GM20000 (cell line): ENCODE data around the gene PKDREJ.

Source experiments
- DNase-seq: peaks from one replicate; pipeline ENCODE4 v3.0.0; 2012; ENCODE audit warnings: low spot score
- CTCF ChIP-seq: IDR thresholded peaks from 2 replicates; pipeline ENCODE4 v1.5.1; 2012; ENCODE audit warnings: mild to moderate bottlenecking, control low read depth; ENCODE audit errors: extremely low read depth, missing control alignments

Gene PKDREJ

GRCh38 chr22:46287873-46288751, 25.0 kb upstream of the PKDREJ start:
- DNase-seq: peak; percentile 89
- no peak for TF ChIP-seq CTCF

GRCh38 chr22:46286941-46287872, 24.1 kb upstream of the PKDREJ start:
- DNase-seq: no peak
- TF ChIP-seq CTCF: no peak

- no peak for TF ChIP-seq CTCF
- no peak for DNase-seq
Measured at GRCh38 chr22:46286006-46286405, 22.9 kb upstream of the PKDREJ start.

GRCh38 chr22:46281866-46282678, 18.9 kb upstream of the PKDREJ start:
- no peak for TF ChIP-seq CTCF
- DNase-seq: no peak

GRCh38 chr22:46280999-46281623, 18.0 kb upstream of the PKDREJ start:
- TF ChIP-seq CTCF: no peak

GRCh38 chr22:46280063-46280817, 17.1 kb upstream of the PKDREJ start:
- no peak for DNase-seq
- no peak for TF ChIP-seq CTCF

More at GRCh38 chr22:46280999-46281623, 18.0 kb upstream of the PKDREJ start:
- DNase-seq: no peak
